ACC112 (cell line): ENCODE measurements around the gene RAP1GAP2.

ENCODE experiments used
- H2AFZ ChIP-seq: fragments of 200-600 bp; sonication (generic); one replicate; pipeline ENCODE4 v1.6.0; 2017; ENCODE audit warnings: antibody characterized with exemption, low read length; ENCODE audit not compliant: unreplicated experiment
- H3K27ac ChIP-seq: fragments of 200-600 bp; sonication (generic); 2 replicates; pipeline ENCODE4 v1.5.1; 2014; ENCODE audit warnings: low read depth, mild to moderate bottlenecking, antibody characterized with exemption, low read length, moderate library complexity
- H3K27me3 ChIP-seq: fragments of 200-600 bp; sonication (generic); 2 replicates; pipeline ENCODE4 v1.6.1; 2014; ENCODE audit warnings: mild to moderate bottlenecking, antibody characterized with exemption, low read length, moderate library complexity, mixed read lengths; ENCODE audit not compliant: insufficient read depth
- H3K36me3 ChIP-seq: fragments of 200-600 bp; sonication (generic); 2 replicates; pipeline ENCODE4 v1.6.1; 2016; ENCODE audit warnings: mild to moderate bottlenecking, antibody characterized with exemption, low read length, moderate library complexity, mixed read lengths; ENCODE audit not compliant: insufficient read depth
- H3K4me1 ChIP-seq: fragments of 200-600 bp; sonication (generic); one replicate; pipeline ENCODE4 v1.6.1; 2016; ENCODE audit warnings: low read length, mixed read lengths; ENCODE audit not compliant: insufficient read depth, unreplicated experiment, control insufficient read depth
- H3K4me3 ChIP-seq: fragments of 200-600 bp; sonication (generic); 2 replicates; pipeline ENCODE4 v1.5.1; 2014; ENCODE audit warnings: mild to moderate bottlenecking, low read depth, low read length
- H3K79me2 ChIP-seq: fragments of 200-600 bp; sonication (generic); one replicate; pipeline ENCODE4 v1.6.0; 2016; ENCODE audit warnings: low read length; ENCODE audit not compliant: control insufficient read depth, unreplicated experiment, insufficient read depth

Gene RAP1GAP2

DNA sequence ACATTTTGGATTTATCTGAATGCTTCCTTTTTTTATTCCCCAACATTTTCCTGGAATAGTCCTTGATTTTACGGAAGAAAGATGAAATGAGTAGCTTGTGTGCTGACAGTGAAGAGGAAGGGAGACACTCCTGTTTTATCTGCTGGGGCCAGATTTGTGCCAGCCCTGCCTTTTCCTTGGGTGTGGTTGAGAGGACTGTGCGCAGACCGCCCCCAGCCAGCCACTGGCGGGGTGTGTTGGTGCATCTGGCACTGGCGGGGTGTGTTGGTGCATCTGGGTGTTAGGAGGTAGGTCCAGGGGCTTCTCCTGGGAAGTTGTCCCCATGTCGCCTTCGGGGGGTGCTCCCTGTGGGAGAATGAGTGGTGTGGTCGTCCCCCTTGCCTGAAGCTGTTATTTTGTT, 39.5 kb downstream of the RAP1GAP2 start:
- Histone ChIP-seq H3K27me3 (peaks cover 12% of the 10 kb centered on the region), H3K79me2 (no peaks in the 10 kb centered on the region), H3K27ac (no peak overlapping the region), H2AFZ (no peak overlapping the region), H3K4me1 (no peaks in the 10 kb centered on the region), H3K36me3 (no peaks in the 10 kb centered on the region), H3K4me3 (no peak overlapping the region)

DNA sequence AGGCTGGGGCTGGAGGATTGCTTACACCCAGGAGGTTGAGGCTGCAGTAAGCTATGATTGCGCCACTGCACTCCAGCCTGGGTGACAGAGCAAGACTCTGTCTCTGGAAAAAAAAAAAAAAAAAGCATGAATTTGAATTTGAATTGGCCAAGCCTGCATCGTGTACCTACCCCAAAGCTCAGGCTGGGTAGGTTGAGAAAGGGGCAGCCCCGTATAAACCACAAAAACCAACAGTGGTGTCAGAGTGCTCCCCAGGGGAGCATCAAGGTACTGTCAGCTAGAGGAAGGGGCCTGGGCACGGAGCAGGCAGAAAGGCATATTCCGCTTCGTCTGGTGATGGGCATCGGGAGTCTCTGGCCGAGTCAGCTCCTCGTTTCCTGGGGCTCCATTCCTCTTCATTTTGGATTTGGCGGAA, 40.9 kb downstream of the RAP1GAP2 start:
- Histone ChIP-seq H3K4me1 (peaks cover 8% of the 10 kb centered on the region), H3K79me2 (no peaks in the 10 kb centered on the region), H3K36me3 (no peaks in the 10 kb centered on the region), H3K27ac (no peak overlapping the region), H3K4me3 (no peak overlapping the region), H3K27me3 (peaks cover 12% of the 10 kb centered on the region), H2AFZ (no peak overlapping the region)

DNA sequence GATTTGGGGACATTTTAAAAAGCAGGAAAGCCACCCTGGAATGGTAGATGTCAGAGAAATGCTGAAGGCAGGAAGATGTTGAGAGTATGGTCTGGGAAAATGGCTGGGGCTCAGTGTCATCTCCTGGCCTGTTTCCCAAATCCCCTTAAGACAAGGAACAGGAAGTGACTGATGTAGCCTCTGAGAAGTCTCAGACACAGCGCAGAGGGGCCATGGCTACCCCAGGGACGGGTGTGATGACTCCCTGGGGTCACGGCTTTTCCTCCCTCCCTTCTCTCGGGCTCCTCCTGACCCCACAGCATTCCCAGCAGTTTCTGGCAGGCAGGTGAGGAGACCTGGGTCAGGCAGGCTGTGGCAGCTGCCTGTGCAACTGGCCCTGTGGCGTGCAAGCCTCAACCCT, 45.4 kb downstream of the RAP1GAP2 start:
- Histone ChIP-seq H3K4me3 (no peak overlapping the region), H3K4me1 (peaks cover 8% of the 10 kb centered on the region), H3K79me2 (no peaks in the 10 kb centered on the region), H3K27me3 (no peaks in the 10 kb centered on the region), H3K36me3 (no peaks in the 10 kb centered on the region), H3K27ac (no peak overlapping the region), H2AFZ (peak overlapping the region; percentile 74)

DNA sequence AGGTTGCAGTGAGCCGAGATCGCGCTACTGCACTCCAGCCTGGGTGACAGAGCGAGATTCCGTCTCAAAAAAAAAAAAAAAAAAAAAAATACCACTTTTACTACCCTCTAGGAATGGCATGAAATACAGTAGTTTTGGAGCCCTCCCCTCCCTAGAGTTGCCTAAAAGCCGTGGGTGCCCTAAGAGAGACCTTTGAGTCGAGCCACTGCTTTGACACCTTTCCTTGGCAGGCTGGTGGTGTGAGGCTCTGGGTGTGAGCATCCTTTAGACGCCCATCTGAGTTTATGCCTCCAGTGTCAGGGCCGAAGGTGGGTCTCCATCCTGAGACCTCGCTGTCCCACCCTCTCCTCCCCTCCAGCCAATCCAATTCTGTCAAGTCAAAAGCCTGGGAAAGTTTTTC, 46.2 kb downstream of the RAP1GAP2 start:
- H3K4me1 ChIP-seq = peaks cover 8% of the 10 kb centered on the region
- no peaks in the 10 kb centered on the region for H3K79me2 ChIP-seq
- no peaks in the 10 kb centered on the region for H3K27me3 ChIP-seq
- no peak overlapping the region for H3K27ac ChIP-seq
- no peak overlapping the region for H2AFZ ChIP-seq
- H3K36me3 ChIP-seq = no peaks in the 10 kb centered on the region
- no peak overlapping the region for H3K4me3 ChIP-seq

DNA sequence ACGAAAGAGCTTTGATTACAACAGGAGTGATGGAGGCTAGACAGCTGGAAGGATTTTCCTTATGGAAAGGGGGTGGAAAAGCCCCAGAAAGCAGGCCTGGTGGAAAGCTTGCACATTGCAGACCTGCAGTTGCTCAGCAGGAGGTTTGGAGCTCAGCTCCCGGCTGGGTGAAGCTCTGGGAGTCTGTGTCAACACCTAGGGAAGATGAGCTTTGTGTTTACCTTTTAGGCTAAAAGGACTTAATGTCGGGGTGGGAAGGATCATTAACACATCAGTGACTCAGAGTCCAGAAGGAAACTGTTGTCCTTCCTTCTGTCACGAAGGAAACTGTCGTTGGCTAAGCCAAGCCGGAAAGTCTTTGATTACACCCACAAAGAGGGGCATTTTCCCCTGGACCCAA, 48.2 kb downstream of the RAP1GAP2 start:
- Histone ChIP-seq H2AFZ (no peak overlapping the region), H3K36me3 (no peaks in the 10 kb centered on the region), H3K27me3 (no peaks in the 10 kb centered on the region), H3K4me3 (no peak overlapping the region), H3K27ac (no peak overlapping the region), H3K79me2 (no peaks in the 10 kb centered on the region), H3K4me1 (peaks cover 8% of the 10 kb centered on the region)

DNA sequence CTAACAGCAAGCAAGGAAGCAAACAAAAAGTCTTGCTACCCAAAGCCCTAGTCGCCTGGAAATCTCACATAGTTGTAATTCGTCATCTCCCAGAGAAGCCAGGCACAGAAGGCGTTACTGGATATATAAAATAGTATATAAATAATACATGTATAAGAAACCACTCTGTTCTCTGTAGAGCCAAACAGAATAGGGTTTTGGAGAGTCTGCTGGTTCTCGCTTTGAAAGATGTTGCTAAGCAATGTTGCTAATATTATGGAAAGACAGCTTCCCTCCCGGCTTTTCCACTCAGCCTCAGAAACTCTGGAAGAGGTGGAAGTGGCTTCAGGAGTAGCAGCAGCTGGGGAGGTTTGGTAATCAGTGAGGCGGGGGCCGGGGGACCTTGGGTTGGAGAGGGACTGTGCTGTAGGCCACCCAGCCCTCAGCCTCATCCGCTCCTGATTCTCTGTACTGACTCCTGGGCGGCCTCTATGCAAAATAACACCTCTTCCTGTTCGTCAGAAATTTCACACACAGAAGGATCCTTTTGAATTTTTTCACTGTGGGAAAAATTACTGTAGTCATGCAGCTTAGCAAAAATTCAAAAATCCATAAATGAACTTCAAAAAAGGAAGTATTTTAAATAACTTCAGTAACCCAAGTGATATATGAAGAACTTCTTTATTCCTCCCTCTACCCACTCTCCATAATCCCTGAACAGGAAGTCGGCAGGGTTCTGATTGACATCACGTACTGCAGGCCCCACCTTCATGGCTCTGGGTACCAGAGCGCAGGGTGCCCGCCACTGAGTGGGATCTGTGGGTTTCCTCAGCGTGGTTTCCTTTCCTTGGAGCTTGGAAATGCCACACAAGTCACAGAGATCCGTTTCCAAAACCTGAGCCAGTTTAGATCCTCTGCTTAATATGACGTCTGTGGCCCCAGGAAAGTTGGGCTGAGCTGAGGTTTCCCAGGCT, 51.4 kb downstream of the RAP1GAP2 start:
- Histone ChIP-seq H3K36me3 (no peaks in the 10 kb centered on the region), H3K79me2 (no peaks in the 10 kb centered on the region), H3K27me3 (no peaks in the 10 kb centered on the region), H2AFZ (no peak overlapping the region), H3K4me1 (no peaks in the 10 kb centered on the region), H3K4me3 (no peak overlapping the region), H3K27ac (no peak overlapping the region)

DNA sequence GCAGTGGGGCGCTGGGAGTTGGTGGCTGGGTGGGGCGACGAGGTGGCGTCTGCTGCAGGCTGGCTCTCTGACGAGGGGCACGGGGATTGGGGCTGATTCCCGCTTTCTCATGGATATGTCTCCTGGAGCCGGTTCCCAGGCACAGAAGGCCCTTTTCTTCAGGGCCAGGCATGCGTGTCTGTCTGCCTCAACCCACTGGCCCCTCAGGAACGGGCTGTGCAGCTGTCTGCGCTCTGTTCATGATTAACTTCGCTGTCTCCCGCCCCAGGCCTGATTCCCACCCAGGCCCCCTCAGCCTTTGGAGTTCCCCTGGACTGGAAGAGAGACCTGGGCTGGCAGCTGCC, 53.1 kb downstream of the RAP1GAP2 start:
- no peaks in the 10 kb centered on the region for H3K27me3 ChIP-seq
- H3K27ac ChIP-seq = no peak overlapping the region
- H2AFZ ChIP-seq = no peak overlapping the region
- H3K4me1 ChIP-seq = no peaks in the 10 kb centered on the region
- H3K4me3 ChIP-seq = no peak overlapping the region
- H3K36me3 ChIP-seq = no peaks in the 10 kb centered on the region
- H3K79me2 ChIP-seq = no peaks in the 10 kb centered on the region

DNA sequence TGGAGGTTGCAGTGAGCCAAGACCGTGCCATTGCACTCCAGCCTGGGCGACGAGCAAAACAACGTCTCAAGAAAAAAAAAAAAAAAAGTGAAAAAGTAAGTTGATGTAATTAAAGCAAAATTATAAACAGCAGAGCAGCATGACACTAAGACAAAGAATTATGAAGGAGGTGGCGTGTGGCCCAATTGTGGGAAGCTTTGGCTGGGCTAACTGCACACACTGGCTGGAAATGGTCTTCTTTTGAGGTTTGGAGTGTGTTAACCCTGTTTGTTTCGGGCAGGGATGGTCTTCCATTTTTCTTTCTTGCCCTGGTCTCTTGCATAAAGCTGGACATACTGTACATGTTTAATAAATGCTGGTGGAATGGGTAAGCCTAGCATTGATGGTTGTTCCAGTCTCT, 54.8 kb downstream of the RAP1GAP2 start:
- no peak overlapping the region for H2AFZ ChIP-seq
- H3K4me3 ChIP-seq = no peak overlapping the region
- H3K4me1 ChIP-seq = no peaks in the 10 kb centered on the region
- H3K27me3 ChIP-seq = no peaks in the 10 kb centered on the region
- H3K27ac ChIP-seq = no peak overlapping the region
- no peaks in the 10 kb centered on the region for H3K36me3 ChIP-seq
- no peaks in the 10 kb centered on the region for H3K79me2 ChIP-seq

DNA sequence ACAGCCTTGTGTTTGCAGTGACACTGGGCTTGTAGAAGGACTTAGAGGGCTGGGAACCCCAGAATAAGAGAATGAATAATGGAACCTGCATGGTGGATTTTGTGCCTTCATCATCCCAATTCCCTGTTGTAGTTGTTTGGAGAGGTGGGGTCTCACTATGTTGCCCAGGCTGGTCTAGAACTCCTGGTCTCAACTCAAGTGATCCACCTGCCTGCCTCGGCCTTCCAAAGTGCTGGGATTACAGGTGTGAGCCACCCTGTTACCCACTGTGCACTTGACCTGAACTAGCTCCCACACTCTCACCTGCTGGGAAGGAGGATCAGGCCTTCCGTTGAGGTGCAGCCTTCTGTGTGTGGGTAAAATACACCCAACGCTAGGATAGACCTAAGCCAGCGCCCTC, 55.4 kb downstream of the RAP1GAP2 start:
- H3K4me1 ChIP-seq = no peaks in the 10 kb centered on the region
- no peak overlapping the region for H2AFZ ChIP-seq
- no peaks in the 10 kb centered on the region for H3K27me3 ChIP-seq
- H3K79me2 ChIP-seq = no peaks in the 10 kb centered on the region
- no peaks in the 10 kb centered on the region for H3K36me3 ChIP-seq
- H3K27ac ChIP-seq = no peak overlapping the region
- no peak overlapping the region for H3K4me3 ChIP-seq

DNA sequence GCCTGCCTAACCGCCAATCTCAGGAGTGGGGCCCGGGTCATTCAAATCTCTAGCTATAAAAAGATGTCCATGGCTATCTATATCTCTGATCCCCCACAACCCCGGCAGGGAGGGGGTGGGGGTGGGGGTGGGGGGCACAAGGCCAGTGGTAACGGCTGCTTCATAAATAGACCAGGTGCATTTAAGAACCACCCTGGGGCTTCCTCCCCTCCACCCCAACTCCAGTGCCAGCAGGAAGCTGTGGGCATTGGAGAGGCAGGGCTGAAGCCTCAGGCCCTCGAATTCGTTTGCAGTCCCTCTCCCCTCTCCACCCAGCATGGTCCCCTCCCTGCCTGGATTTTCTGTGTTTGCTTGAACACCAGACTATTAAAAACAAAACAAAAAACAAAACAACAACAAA, 56.0 kb downstream of the RAP1GAP2 start:
- Histone ChIP-seq H3K4me3 (no peak overlapping the region), H3K4me1 (no peaks in the 10 kb centered on the region), H3K79me2 (no peaks in the 10 kb centered on the region), H3K27ac (no peak overlapping the region), H3K27me3 (no peaks in the 10 kb centered on the region), H2AFZ (no peak overlapping the region), H3K36me3 (no peaks in the 10 kb centered on the region)

DNA sequence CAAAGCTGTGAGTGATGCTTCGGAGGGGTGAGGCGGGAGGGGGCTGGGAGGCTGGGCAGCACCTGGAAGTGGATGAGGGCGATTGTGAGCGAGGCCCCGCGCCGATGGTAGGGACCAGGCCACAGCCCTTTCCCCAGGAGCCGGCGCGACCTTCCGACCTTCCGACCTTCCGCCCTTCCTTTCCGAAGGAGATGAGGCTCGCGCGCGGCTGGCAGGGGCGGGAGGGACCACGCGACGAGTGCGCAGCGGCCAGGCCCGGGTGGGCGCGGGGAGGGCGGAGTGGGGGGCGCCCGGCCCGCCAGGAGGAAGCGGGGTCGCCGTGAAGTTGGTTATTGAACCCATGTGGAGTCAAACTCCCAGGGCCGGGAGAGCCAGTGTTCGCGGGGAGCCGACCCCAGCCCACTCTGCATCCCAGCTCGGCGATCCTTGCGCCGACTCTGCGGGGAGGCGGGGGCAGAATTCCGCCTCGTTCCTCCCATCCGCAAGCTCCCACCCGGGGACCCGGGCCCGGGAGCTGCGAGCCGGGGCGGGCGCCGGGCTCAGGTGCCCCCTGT, 56.6 kb downstream of the RAP1GAP2 start:
- Histone ChIP-seq H3K27ac (no peak overlapping the region), H3K4me1 (no peaks in the 10 kb centered on the region), H3K79me2 (no peaks in the 10 kb centered on the region), H3K27me3 (no peaks in the 10 kb centered on the region), H2AFZ (peak overlapping the region; percentile 81), H3K36me3 (no peaks in the 10 kb centered on the region), H3K4me3 (peak overlapping the region; percentile 90)
